Keratinocyte (primary cell): ENCODE measurements around the gene DEPDC5.

Experiments used
- CTCF ChIP-seq, 3 experiments: IDR thresholded peaks in 1 of 3; conservative IDR thresholded peaks in 1 of 3; optimal IDR thresholded peaks in 1 of 3; 2 replicates in 2 of 3; 3 replicates in 1 of 3; pipeline versions ENCODE3 to v1.5.1; 2011; ENCODE audit warnings: low read length in 3 of 3, mild to moderate bottlenecking in 3 of 3, moderate library complexity in 2 of 3, control low read depth in 1 of 3, inconsistent platforms in 1 of 3; ENCODE audit not compliant: insufficient read depth in 2 of 3; ENCODE audit errors: extremely low read depth in 1 of 3
- EZH2 ChIP-seq: IDR thresholded peaks from one replicate; pipeline ENCODE4 v1.6.1; 2012; ENCODE audit warnings: inconsistent platforms, mild to moderate bottlenecking, low read length, moderate library complexity

- TF ChIP-seq CTCF (optimal IDR thresholded peaks at IDR 0.05 in 1 of 3, IDR thresholded peaks at IDR 0.05 in 1 of 3, conservative IDR thresholded peaks at IDR 0.05 in 1 of 3; ENCODE audit: extremely low read depth in 1 of 3, insufficient read depth in 2 of 3, low read length in 3 of 3) (no peak), EZH2 (no peak)
Measured at GRCh38 chr22:31948002-31948401, 194.2 kb downstream of the DEPDC5 start.
